ENCODE measurements around the gene SNX8. TPM values are rescaled to one million over a fixed set of nuclear protein-coding genes. Genes with fewer than 3 reads are reported as not detected.

Gene SNX8
- total and polyA plus RNA-seq, 2 of the 13 experiments (the other 11 are each of a cell fraction or from before 2014, with no cell fraction given), result 20.6 to 45.2 TPM

DNA sequence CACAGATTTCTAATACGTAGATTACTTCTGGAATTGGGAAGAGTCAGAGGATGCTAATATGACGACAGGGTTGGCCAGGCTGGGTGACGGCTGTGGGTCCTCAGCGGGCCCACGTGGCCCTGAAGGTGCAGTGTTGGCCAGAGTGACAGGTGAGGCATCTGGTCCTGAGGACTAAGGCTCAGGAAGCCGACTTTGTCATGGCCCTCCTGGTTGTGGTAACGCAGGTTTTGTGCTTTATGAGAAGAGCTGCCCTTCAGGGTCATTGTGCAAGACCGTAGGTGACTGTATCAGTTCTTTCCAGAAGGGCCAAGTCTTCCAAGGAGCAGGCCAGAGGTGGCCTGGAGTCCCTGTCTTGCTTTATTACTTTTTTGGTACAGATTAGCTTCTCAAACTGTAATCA lies 42.9 kb upstream of the SNX8 start (continued):
- TF ChIP-seq, protein P1, sequence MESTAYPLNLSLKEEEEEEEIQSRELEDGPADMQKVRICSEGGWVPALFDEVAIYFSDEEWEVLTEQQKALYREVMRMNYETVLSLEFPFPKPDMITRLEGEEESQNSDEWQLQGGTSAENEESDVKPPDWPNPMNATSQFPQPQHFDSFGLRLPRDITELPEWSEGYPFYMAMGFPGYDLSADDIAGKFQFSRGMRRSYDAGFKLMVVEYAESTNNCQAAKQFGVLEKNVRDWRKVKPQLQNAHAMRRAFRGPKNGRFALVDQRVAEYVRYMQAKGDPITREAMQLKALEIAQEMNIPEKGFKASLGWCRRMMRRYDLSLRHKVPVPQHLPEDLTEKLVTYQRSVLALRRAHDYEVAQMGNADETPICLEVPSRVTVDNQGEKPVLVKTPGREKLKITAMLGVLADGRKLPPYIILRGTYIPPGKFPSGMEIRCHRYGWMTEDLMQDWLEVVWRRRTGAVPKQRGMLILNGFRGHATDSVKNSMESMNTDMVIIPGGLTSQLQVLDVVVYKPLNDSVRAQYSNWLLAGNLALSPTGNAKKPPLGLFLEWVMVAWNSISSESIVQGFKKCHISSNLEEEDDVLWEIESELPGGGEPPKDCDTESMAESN (CRISPR knock-in tag; conservative IDR thresholded peaks at IDR 0.05), result no peak
- TF ChIP-seq, protein P2, sequence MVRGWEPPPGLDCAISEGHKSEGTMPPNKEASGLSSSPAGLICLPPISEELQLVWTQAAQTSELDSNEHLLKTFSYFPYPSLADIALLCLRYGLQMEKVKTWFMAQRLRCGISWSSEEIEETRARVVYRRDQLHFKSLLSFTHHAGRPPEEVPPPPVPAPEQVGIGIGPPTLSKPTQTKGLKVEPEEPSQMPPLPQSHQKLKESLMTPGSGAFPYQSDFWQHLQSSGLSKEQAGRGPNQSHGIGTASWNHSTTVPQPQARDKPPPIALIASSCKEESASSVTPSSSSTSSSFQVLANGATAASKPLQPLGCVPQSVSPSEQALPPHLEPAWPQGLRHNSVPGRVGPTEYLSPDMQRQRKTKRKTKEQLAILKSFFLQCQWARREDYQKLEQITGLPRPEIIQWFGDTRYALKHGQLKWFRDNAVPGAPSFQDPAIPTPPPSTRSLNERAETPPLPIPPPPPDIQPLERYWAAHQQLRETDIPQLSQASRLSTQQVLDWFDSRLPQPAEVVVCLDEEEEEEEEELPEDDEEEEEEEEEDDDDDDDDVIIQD (CRISPR knock-in tag; IDR thresholded peaks at IDR 0.05; ENCODE audit: low read depth), result no peak
- TF ChIP-seq ZNF468 (CRISPR knock-in tag; IDR thresholded peaks at IDR 0.05), result no peak
- TF ChIP-seq HOXA7 (CRISPR knock-in tag; IDR thresholded peaks at IDR 0.05), result no peak
- TF ChIP-seq KLF15 (CRISPR knock-in tag; IDR thresholded peaks at IDR 0.05; ENCODE audit: borderline replicate concordance), result no peak
- no peak for TF ChIP-seq ZFAT (CRISPR knock-in tag; conservative IDR thresholded peaks at IDR 0.05)

DNA sequence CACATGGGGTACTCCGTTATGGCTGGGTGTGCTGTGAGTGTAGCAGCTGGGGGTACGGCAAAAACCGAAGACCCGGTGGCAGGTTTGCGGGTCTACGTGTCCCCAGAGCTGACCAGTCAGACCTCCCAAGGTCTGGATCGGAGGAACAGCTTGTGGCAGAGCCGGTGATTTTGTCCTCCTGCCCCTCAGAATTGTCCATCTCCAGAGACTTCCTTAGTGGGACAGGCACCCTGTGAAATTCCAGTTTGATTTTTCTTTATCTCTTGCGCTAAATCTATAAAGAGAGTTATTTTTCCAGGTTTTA lies 41.4 kb upstream of the SNX8 start:
- WGBS (ENCODE audit: low lambda C conversion rate), result 5% methylated on average over 9 of the region's 9 CpGs
- CTCF ChIA-PET (ENCODE audit: low intra/inter-chr PET ratio, low total read pairs), result no interaction called here
- no peak overlapping the region for H2AFZ ChIP-seq (ENCODE audit: low read length)
- H3K4me2 ChIP-seq (ENCODE audit: low read depth, low read length), result peak overlapping the region; percentile 80
- intact Hi-C loops (cut with micrococcal nuclease; ENCODE audit: unreplicated experiment) (loop anchor here (2.0 kb wide), 1 partner anchor 113 kb away; the partner anchor contains the start of genes MRM2 and NUDT1), in situ Hi-C loops (cut with HindIII; ENCODE audit: extremely low pct_ligation_motif_present, low pct_unique_long_range_greater_than_20kb) (no loop called here)
- H3K4me1 ChIP-seq (ENCODE audit: insufficient read depth, low read length), result peaks cover 62% of the 10 kb centered on the region
- FAIRE-seq (no peak), ATAC-seq (no peak), DNase-seq (ENCODE audit: low spot score) (no peak)
- H3K79me2 ChIP-seq (ENCODE audit: insufficient read depth, low read length), result peaks cover 72% of the 10 kb centered on the region
- TF ChIP-seq ZNF713 (CRISPR knock-in tag; IDR thresholded peaks at IDR 0.05) (no peak), ZNF660 (CRISPR knock-in tag; IDR thresholded peaks at IDR 0.05; ENCODE audit: borderline replicate concordance, low read depth) (no peak), ZNF850 (CRISPR knock-in tag; conservative IDR thresholded peaks at IDR 0.05) (0 out of 2 replicates have a peak, but pooled peaks have one; percentile 7), SAP130 (CRISPR knock-in tag; IDR thresholded peaks at IDR 0.05; ENCODE audit: low read depth) (0 out of 2 replicates have a peak, but pooled peaks have one; percentile 18), ZNF350 (CRISPR knock-in tag; IDR thresholded peaks at IDR 0.05; ENCODE audit: borderline replicate concordance, low read depth) (0 out of 2 replicates have a peak, but pooled peaks have one; percentile 17)
- TF ChIP-seq, protein P3, sequence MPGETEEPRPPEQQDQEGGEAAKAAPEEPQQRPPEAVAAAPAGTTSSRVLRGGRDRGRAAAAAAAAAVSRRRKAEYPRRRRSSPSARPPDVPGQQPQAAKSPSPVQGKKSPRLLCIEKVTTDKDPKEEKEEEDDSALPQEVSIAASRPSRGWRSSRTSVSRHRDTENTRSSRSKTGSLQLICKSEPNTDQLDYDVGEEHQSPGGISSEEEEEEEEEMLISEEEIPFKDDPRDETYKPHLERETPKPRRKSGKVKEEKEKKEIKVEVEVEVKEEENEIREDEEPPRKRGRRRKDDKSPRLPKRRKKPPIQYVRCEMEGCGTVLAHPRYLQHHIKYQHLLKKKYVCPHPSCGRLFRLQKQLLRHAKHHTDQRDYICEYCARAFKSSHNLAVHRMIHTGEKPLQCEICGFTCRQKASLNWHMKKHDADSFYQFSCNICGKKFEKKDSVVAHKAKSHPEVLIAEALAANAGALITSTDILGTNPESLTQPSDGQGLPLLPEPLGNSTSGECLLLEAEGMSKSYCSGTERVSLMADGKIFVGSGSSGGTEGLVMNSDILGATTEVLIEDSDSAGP (CRISPR knock-in tag; IDR thresholded peaks at IDR 0.05; ENCODE audit: borderline replicate concordance), result 0 out of 2 replicates have a peak, but pooled peaks have one; percentile 30
- TF ChIP-seq, protein P4, sequence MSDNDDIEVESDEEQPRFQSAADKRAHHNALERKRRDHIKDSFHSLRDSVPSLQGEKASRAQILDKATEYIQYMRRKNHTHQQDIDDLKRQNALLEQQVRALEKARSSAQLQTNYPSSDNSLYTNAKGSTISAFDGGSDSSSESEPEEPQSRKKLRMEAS (IDR thresholded peaks at IDR 0.05), result 0 out of 2 replicates have a peak, but pooled peaks have one; percentile 3
- no peaks in the 10 kb centered on the region for H3K9me3 ChIP-seq (ENCODE audit: low read length)
- H3K27ac ChIP-seq (ENCODE audit: extremely low read length, insufficient read depth, low read length), result peak overlapping the region; percentile 100
- BruUV-seq (replicated peaks), result TSS peak; percentile 57
- H4K20me1 ChIP-seq (ENCODE audit: insufficient read depth, low read length), result peaks cover 49% of the 10 kb centered on the region
- POLR2A ChIA-PET, result no interaction called here
- peaks cover 9 to 36% of the 10 kb centered on the region in 2 experiments; a peak in 4 of 5 replicates for H3K36me3 ChIP-seq (replicated peaks in 1 of 2; ENCODE audit: control insufficient read depth in 1 of 2, insufficient read depth in 2 of 2, low read length in 2 of 2)
- H3K9ac ChIP-seq (ENCODE audit: insufficient read depth, low read depth, low read length), result peak overlapping the region; percentile 100
- H3K27me3 ChIP-seq (ENCODE audit: control insufficient read depth in 1 of 2, insufficient read depth in 2 of 2, low read length in 2 of 2), result no peaks in the 10 kb centered on the region; a peak in 1 of 5 replicates
- H3K4me3 ChIP-seq (replicated peaks in 1 of 3; ENCODE audit: insufficient read depth in 1 of 3, low read depth in 2 of 3, low read length in 3 of 3), result peak overlapping the region; percentile 96 to 98 (median 97)

Data from HepG2 (cell line).